HG03460 (cell line): ENCODE measurements around the gene NPAS3.

Source experiments
- ATAC-seq: cut with Tn5 transposase; IDR thresholded peaks from one replicate; pipeline ENCODE4 v1.9.1; 2021; ENCODE audit not compliant: unreplicated experiment

The NPAS3 gene

GRCh38 chr14:33609582-33609981, 670.9 kb downstream of the NPAS3 start:
- ATAC-seq, result no peak

GRCh38 chr14:33610121-33610520, 671.4 kb downstream of the NPAS3 start:
- ATAC-seq, result no peak

GRCh38 chr14:33611405-33612196, 672.9 kb downstream of the NPAS3 start:
- ATAC-seq, result no peak

- no peak for ATAC-seq
Measured at GRCh38 chr14:33612197-33612505, 673.5 kb downstream of the NPAS3 start.

GRCh38 chr14:33617154-33617553, 678.5 kb downstream of the NPAS3 start:
- no peak for ATAC-seq

- ATAC-seq, result no peak
Measured at GRCh38 chr14:33618361-33619105, 679.9 kb downstream of the NPAS3 start.

- no peak for ATAC-seq
Measured at GRCh38 chr14:33622496-33622895, 683.8 kb downstream of the NPAS3 start.

GRCh38 chr14:33629792-33630191, 691.1 kb downstream of the NPAS3 start:
- ATAC-seq, result no peak

- no peak for ATAC-seq
Measured at GRCh38 chr14:33631021-33631420, 692.3 kb downstream of the NPAS3 start.

GRCh38 chr14:33631441-33631840, 692.8 kb downstream of the NPAS3 start:
- no peak for ATAC-seq

- ATAC-seq, result no peak
Measured at GRCh38 chr14:33634631-33635030, 696.0 kb downstream of the NPAS3 start.

- ATAC-seq, result no peak
Measured at GRCh38 chr14:33636716-33637115, 698.0 kb downstream of the NPAS3 start.

GRCh38 chr14:33642080-33642479, 703.4 kb downstream of the NPAS3 start:
- no peak for ATAC-seq

- no peak for ATAC-seq
Measured at GRCh38 chr14:33642691-33643244, 704.1 kb downstream of the NPAS3 start.

GRCh38 chr14:33643426-33644181, 704.9 kb downstream of the NPAS3 start:
- no peak for ATAC-seq

- ATAC-seq, result no peak
Measured at GRCh38 chr14:33646692-33647260, 708.1 kb downstream of the NPAS3 start.

- no peak for ATAC-seq
Measured at GRCh38 chr14:33647385-33647786, 708.7 kb downstream of the NPAS3 start.

GRCh38 chr14:33650430-33650829, 711.8 kb downstream of the NPAS3 start:
- ATAC-seq, result no peak

- no peak for ATAC-seq
Measured at GRCh38 chr14:33652566-33653307, 714.1 kb downstream of the NPAS3 start.

GRCh38 chr14:33653308-33653695, 714.6 kb downstream of the NPAS3 start:
- ATAC-seq, result no peak
